ENCODE data around the gene PSMD1.
"Not testable (repeated sequence)": the region's sequence is repeated elsewhere in the genome, so short reads cannot be mapped to it uniquely, and the experiment has no call there.

Gene PSMD1

DNA sequence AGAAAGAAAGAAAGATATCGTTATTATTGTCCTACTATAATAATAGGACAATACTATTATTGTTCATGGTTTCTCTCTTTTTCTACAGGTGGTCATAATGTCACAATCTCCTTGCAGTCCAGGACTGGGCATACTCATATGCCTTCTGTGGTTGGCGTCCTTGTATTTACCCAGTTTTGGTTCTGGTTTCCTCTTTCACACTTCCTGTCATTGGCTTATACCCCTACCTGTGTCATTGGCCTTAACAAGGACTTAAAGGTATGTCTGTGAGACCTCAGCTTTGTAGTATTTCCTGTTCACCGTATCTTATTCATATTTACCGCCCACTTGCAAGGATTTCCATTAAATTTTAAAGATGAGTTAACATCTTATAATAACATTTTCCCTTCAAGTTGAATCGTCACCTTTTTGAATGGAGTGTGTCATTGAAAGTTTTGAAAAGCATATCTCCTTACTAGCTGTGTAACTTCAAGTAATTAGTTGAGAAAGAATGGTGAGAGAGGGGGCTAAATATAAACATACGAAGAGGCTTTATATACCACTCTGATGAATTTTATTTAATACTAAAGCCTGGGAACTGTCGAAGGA, 104.7 kb downstream of the PSMD1 start:
- no peak for DNase-seq

DNA sequence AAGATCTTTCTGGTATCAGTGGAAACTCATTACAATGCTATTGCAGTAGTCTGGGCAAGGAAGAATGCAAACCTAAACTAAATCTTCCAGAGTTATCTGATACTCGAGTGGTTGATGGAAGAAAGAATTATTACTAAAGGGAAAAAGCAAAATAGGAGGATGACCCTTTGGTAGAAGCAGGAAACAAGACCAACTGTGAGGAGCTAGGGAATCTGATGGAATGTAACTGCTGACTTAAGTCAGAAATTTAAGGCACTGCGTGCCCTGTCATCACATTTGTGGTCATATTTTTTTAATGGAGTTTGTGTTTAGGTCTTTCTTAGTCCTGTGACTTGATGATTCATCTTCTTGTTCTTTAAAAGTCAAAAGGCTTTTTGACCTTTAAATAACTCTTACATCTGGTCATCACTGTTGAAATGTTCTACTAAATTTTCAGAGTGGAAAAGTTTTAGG, 105.2 kb downstream of the PSMD1 start:
- DNase-seq = no peak

DNA sequence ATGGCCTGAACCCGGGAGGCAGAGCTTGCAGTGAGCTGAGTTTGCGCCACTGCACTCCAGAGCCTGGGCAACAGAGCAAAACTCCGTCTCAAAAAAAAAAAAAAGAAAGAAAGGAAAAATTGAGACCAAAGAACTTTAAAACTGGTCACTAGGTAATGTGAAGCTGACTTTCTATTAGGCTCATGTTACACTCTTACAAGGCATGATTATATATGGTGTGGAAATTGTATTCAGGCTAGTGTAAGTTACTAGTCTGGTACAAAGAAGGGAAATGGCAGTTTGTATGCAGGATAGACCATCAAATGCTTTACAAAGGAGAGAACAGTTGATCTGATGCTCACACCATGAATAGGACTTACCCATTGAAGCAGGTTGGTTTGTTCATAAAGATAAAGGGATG, 106.3 kb downstream of the PSMD1 start:
- DNase-seq = no peak

DNA sequence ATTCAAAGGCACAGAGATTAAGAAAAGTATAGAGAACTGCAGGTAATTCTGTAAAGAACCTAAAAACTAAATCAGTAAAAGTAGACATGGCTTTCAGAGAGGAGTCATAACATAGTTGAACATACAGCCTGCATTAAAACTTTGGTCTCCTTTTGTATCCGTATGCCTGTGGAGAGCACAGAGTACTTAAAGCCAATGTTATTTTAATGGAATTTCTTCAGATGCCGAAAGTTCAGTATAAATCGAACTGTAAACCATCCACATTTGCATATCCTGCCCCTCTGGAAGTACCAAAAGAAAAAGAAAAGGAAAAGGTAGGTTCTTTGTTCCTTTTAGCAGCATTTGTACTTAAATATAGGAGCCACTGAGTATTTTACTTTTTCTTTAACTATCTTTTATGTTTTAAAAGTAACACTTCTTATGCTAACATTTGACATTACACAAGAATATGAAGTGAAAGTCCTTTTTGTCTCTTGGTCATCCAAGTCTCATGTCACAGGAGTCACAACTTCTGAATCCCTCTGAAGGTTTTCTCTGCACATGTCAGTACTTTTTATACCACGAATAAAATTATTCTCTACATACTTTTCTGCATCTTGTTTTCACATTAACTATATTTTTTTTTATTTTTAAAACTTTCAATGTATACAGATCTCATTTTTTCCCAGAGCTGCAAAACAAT, 106.9 kb downstream of the PSMD1 start:
- no peak for DNase-seq

- DNase-seq = no peak
Observed at GRCh38 chr2:231167745-231168459, 111.2 kb downstream of the PSMD1 start.

DNA sequence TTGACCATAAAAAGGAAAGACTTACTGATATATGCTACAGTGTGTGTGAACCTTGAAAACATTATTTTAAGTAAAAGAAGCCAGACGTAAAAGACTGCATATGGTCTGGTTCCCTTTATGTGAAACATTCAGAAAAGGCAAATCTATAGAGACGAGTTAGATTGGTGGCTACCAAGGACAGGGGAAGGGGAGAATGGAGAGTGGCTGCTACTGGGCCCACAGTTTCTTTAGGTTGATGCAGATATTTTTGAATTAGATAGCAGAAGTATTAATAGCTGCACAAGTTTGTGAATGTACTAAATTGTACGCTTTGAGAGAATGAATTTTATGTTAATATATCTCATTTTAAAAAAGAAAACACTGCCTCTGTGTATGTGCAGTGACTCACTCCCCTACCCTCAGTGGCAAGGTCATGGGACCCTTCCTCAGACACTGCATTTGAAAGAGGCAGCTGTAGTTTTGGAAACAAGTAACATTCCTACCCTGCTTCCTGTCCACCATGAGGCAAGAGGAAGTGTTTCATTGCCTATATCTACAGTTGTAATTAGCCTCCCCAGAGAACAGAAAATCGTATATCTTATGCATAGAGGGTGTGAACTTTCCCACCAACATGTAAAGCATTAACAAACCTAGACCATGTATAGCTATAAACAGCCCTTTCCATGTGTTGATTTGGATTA, 111.9 kb downstream of the PSMD1 start:
- DNase-seq = no peak

GRCh38 chr2:231169488-231169887, 112.8 kb downstream of the PSMD1 start:
- DNase-seq = no peak

GRCh38 chr2:231170055-231170454, 113.4 kb downstream of the PSMD1 start:
- no peak for DNase-seq

- no peak for DNase-seq
Observed at GRCh38 chr2:231172025-231172424, 115.4 kb downstream of the PSMD1 start.

DNA sequence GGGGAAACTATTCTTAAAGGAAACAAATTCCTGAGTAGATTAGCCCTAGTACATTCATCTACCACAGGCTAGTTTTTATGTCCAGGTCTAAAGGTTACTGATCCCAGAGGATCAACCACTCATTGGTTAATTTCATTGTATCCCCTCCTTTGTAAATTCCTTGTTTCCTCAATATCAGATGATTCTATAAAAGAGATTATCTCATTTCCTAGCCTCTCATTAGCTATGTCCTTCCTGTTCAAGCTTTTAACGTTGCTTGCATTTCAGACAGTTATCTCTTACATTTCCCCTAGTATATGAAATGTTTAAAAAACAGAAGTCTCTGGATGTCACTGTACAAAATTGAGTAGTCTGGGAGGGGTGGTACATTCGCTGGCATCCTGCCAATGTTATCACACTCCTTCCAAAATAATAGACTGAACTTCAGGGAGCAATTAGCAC, 117.6 kb downstream of the PSMD1 start:
- no peak for DNase-seq

DNA sequence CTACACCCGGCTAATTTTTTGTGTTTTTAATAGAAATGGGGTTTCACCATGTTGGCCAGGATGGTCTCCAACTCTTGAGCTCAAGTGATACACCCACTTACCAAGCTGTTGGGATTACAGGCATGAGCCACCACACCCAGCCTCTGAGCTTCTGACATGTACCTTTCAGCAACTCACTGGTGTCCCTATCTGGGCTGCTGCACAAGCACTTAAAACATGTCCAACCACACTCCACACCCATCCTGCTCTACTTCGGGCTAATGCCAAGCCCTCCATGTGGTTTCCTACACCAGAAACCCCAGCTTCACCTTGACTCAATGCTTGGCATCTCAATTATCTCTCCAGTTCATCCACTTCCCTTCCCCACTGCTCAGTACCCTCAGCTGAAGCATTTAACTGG, 119.4 kb downstream of the PSMD1 start:
- no peak for DNase-seq

DNA sequence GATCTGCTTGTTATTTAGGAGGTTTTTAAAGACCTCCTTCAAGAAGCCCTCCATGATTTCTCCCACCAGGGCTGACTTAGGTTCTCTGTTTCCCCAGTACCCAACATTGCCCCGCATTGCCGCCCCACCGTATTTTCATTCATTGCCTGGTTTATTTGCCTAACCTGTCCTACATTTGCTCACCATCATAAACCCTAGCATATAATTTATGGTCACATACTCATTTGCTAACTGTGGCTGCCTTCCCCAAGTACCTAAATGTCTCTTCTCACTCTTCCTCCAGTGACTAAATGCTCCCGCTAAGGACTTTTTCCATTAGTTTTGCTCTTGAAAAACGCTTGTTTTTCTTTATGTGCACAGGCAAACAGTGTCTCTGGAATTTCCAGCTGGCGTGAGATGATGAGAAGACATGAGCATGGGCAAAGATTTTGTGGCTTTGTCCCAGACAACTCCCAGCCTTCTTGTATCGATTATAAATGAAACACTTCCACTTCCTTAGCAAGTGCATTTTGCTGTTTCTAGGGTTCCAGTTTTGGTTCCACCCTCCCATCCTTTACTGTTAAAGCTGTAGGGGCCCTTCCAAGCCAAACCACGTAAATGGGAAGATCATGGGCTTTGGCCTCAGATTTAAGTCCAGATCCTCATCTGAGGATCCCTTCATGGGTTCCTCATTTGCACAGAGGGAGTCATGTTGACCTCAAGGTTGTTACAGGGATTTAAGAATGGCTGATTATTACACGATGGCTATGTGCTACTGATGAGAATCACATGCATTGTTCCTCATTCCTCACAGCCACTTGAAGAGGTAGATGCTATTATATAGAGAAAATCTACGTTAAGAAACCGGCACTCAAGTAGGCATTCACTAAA, 120.7 kb downstream of the PSMD1 start:
- DNase-seq = no peak

GRCh38 chr2:231178805-231179204, 122.1 kb downstream of the PSMD1 start:
- not testable (repeated sequence) for DNase-seq

GRCh38 chr2:231181860-231182512, 125.3 kb downstream of the PSMD1 start:
- DNase-seq = no peak

GRCh38 chr2:231182513-231182899, 125.8 kb downstream of the PSMD1 start:
- DNase-seq = no peak

DNA sequence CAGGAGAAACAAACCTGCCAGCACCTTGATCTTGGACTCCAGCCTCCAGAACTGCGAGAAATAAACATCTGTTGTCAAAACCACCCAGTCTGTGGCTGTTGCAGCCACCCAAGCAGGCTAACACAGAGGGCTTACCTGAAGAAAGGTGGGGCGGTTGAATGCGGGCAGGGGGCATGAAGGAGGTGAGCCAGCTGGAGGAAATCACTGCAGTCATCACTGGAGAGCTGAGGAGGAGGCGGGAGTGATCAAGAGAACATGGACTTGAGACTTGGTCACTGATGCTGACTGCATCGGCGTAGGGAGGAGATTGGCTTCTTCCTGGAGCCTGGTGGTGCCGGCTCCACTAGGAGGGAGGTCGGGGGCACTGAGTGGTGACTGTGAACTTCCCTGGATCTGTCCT, 127.2 kb downstream of the PSMD1 start:
- no peak for DNase-seq

DNA sequence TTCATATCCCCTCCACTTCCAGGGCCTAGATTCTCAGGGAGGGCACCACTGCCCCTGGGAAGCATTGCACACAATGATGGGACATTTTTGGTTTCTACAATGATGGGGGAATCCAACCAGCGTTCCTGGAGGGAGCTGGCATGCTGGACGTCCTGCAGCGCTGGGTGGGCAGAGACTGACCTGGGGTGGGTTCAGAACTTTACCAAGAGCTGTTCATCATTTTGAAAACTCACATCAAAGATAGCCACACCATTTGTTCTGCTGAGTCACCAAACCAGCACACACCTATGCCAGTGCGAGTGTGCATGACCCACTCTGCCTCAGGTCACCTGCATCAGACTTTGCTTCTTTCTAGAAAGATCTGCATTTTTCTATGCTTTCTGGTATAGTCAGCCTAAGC, 127.7 kb downstream of the PSMD1 start:
- no peak for DNase-seq

DNA sequence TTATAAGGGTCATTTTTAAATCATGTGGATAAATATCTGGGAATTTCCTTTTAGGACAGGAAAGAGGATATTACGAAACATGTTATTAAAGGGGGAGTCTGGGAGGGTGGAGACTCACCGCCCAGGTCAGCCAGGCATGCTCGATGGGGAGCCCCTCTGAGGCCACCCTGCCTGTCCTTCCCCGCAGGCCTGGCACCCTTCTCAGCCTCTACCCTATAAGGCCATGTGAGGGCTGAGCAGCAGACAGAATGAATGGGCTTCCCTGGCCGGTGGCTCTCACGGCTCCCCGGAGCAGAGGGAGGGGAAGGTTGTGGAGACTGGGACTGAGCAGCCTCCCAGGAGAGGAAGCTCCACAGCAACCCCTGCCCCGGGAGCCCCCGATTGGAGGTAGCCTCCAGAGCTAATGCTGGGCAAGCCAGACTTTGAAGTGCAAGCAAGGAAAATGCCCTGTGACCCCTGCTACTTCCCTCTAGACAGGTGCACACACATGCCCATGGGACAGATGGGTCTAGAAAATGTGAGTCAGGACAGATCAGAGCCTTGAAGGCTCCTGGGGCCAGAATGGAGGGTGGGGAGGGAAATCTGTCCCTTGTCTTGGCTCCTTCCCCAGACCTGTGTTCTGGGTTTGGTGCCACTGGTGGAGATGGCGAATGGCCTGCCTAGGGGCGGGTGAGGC, 128.5 kb downstream of the PSMD1 start:
- DNase-seq = no peak

DNA sequence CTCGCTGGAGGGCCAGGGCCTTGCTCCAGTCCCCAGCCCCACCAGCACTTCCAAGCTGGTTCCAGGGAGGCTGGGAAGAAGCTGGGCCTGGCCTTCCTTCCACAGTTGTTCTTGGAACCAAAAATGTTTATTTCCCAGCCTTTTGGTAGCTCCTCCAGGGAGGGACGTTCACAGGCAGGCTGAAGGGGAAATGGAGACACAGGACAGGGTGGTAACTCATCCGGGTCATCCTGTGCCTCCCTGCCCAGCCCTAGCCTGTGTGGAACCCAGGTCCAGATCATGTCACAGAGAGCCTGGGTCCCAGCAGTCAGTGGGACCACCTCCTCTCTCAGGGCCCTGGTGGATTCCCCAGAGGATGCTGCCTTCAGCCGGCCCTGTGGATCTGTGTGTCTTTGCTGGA, 129.2 kb downstream of the PSMD1 start:
- no peak for DNase-seq

DNA sequence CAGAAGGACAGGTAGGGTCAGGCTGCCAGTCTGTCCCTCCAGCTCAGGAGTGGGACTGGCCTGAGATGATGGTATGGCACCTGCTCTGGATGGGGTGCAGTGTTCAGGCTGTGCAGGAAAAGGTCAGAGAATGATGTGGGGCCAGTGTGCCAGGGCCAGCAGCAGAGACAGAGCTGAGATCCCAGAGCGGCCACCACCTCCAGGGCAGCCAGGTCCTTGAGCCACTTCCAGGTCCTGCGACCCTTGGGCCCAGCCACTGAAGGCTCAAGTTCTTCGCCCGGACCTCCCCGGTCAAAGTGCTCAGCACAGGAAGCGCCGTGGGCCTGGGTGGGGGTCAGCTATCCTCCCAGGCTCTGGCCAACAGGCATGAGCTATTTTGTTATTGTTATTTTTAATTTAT, 129.7 kb downstream of the PSMD1 start:
- DNase-seq = no peak

GRCh38 chr2:231187736-231188505, 131.3 kb downstream of the PSMD1 start:
- DNase-seq = no peak
